Thymus (tissue), 11 donors: Measurements from ENCODE around the gene NUP210. TPM values are rescaled to one million over a fixed set of nuclear protein-coding genes. Genes with fewer than 3 reads are reported as not detected.
A peak's percentile ranks its signal among the peaks of the same experiment; 100 is the strongest.

Experiments
- DNase-seq, 9 donors: peaks; one replicate each; pipeline ENCODE4 v3.0.0-alpha.2; 2013; ENCODE audit warnings: low spot score in 9 of 9, low read depth in 6 of 9, missing footprints in 1 of 9
- H3K27ac ChIP-seq, 2 donors: one replicate each; pipeline ENCODE4 v1.5.1; 2013; ENCODE audit warnings: control low read depth in 1 of 2, low read depth in 1 of 2, low read length in 1 of 2, mild to moderate bottlenecking in 1 of 2, moderate library complexity in 1 of 2
- H3K27me3 ChIP-seq, 2 donors: one replicate each; pipeline ENCODE4 v1.5.1; 2013; ENCODE audit warnings: low read length in 1 of 2; ENCODE audit not compliant: control insufficient read depth in 2 of 2, insufficient read depth in 1 of 2
- H3K36me3 ChIP-seq, 2 donors: one replicate each; pipeline ENCODE4 v1.5.1; 2013; ENCODE audit warnings: low read length in 1 of 2, mild to moderate bottlenecking in 1 of 2, moderate library complexity in 1 of 2; ENCODE audit not compliant: control insufficient read depth in 2 of 2, insufficient read depth in 2 of 2
- H3K4me1 ChIP-seq, 2 donors: one replicate each; pipeline ENCODE4 v1.5.1; 2013; ENCODE audit warnings: low read length in 2 of 2; ENCODE audit not compliant: control insufficient read depth in 2 of 2, insufficient read depth in 2 of 2
- H3K4me3 ChIP-seq, 2 donors: one replicate each; pipeline ENCODE4 v1.5.1; 2013; ENCODE audit warnings: low read length in 2 of 2, control low read depth in 1 of 2, mild to moderate bottlenecking in 1 of 2
- H3K9me3 ChIP-seq, 2 donors: one replicate each; pipeline ENCODE4 v1.5.1; 2013; ENCODE audit warnings: low read length in 1 of 2, mild to moderate bottlenecking in 1 of 2; ENCODE audit not compliant: control insufficient read depth in 2 of 2, insufficient read depth in 1 of 2
- WGBS: extraction: QIAGEN DNeasy Blood & Tissue Kit; methylation state at CpG from one replicate; pipeline ENCODE4 v1.1.7; 2013; 5-methylcytosine and 5-hydroxymethylcytosine counted together
- polyA plus RNA-seq: library from polyadenylated mRNA; stranded (reverse); fragments of 200-250 nt; gene quantifications from one replicate; pipeline ENCODE4 v1.2.3, GENCODE V29; 2013
- total RNA-seq: library from RNA; stranded (reverse); fragments of 120-200 nt; gene quantifications from one replicate; pipeline ENCODE4 v1.2.4, GENCODE V29; 2013
- donor health status: healthy.

Gene NUP210
- total and polyA plus RNA-seq, 2 donors: 22.9 to 23.8 TPM

DNA sequence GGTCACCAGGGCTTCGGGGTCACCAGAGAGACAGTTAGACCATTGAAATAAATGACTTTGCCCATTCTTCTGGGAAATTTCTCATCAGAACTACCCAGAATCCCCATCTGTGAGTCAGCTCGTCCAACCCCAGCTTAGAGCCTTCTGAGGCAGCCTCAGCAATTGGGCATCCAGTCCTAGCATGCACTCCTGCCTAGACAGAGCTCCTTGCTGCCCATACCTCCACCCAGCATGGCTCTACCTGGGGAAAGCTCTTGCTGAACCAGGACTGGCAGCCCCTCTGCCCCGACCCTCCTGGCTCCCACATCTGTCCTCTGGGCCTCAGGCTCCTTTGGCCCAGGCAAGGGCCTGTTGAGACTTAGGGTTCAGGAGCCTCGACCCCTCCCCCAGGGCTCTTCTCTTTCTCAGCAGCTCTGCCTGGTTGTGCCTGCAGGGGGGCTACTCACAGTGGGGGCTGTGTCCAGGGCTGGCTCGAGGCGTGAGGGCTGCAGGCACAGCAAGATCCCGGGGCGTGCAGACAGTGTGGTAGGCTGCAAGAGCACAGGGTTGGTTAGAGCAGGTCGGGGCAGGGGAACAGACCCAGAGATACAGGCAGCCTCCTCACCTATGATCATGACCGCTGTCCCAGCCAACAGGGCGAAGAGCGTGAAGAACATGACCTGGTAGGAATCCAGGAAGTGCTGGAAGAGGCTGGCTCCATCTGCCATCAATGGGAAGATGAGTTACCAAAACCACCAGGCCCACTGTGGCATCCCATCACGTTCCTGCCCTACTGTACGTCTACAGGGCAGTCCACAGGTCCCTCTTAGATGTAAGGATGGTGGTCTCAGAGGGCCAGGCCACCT lies 101.3 kb downstream of the NUP210 start:
- 96% methylated on average over 14 of the region's 14 CpGs for WGBS
- no peaks in the 10 kb centered on the region for H3K9me3 ChIP-seq
- H3K4me1 ChIP-seq: no peaks in the 10 kb centered on the region
- no peak overlapping the region for H3K27ac ChIP-seq
- H3K27me3 ChIP-seq: no peaks in the 10 kb centered on the region
- peaks cover 93 to 94% of the 10 kb centered on the region in 2 donors for H3K36me3 ChIP-seq
- no peak for DNase-seq
- no peak overlapping the region for H3K4me3 ChIP-seq

DNA sequence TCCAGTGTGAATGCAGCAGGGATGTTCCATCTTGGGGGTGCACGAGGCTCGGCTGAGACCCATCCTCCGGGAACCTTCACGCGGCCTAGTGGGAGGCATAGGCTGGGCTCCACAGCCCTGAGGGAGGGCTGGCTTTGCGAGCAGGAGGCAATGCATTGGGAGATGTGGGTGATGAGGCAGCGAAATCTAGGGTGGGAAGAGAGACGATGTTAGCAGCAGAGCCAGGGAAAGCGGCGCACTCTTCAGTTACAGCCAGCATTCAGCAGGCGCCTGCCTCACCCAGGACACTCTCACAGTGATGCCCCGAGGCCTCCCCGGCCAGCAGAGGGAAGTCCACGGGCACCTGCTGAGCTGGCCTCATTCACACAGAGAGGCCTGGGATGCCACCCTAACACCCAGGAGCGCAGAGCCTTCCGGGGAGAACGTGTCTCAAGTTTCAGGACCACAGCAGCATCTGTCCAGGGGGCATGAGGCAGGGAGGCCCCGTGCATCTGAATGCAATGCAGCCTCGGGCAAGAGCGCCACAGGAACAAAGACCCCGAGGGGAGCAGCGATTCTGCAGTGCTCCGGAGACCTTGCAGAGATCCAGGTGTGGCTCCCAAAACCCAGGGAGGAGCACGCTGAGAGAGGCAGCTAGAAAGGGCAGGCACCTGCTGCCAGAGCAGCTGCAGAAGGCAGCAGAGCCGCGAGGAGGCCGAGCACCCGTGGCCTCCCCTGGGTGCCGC lies 102.4 kb downstream of the NUP210 start:
- Histone ChIP-seq H3K9me3 (no peaks in the 10 kb centered on the region), H3K4me1 (no peaks in the 10 kb centered on the region), H3K4me3 (no peak overlapping the region), H3K36me3 (peaks cover 88% of the 10 kb centered on the region in 2 donors), H3K27me3 (no peaks in the 10 kb centered on the region), H3K27ac (no peak overlapping the region)
- no peak for DNase-seq
- 96% methylated on average over 29 of the region's 29 CpGs for WGBS

DNA sequence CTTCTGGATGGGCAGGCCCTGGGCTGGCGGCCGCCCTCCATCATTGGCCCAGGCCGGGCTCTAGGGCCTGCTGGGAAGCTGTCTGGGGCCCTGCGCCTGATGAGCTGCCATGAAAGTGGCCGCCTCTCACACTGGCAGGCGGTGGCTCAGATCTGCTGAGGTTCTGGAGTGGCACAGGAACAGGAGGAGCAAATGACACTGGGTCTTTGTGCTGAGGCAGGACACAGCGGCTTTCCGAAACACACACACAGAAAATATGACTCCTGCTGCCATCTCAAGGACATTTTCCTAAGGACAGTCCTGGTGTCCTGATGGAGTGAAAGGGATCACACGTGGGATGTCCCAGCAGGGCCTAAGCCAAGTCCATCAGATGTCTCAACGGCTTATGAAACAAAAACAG lies 103.5 kb downstream of the NUP210 start:
- H3K9me3 ChIP-seq: no peaks in the 10 kb centered on the region
- H3K4me3 ChIP-seq: no peak overlapping the region
- H3K36me3 ChIP-seq: peaks cover 76 to 77% of the 10 kb centered on the region in 2 donors
- H3K4me1 ChIP-seq: no peaks in the 10 kb centered on the region
- WGBS: 93% methylated on average over 10 of the region's 10 CpGs
- H3K27ac ChIP-seq: no peak overlapping the region
- H3K27me3 ChIP-seq: no peaks in the 10 kb centered on the region
- no peak for DNase-seq

DNA sequence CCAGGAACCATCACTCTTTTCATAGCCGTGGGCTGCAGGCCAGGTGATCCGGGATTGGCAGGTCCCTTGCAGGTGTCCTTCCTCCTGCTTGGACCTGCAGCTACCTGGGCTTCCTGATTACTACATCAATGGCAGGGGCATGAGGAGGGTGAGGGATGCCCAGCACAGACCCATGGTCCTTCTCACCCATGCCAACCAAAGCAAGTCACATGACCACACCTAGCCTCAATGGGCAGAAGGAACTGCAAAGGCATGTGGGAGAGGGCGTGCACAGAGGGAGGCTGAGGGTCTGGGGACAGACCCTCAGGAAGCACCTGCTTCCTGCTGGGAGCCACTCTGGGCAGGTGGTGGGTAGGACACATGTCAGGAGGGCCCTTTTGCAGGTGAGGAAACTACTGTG lies 105.2 kb downstream of the NUP210 start:
- H3K4me3 ChIP-seq: no peak overlapping the region
- H3K36me3 ChIP-seq: peaks cover 63 to 64% of the 10 kb centered on the region in 2 donors
- H3K9me3 ChIP-seq: no peaks in the 10 kb centered on the region
- H3K27ac ChIP-seq: no peak overlapping the region
- H3K27me3 ChIP-seq: no peaks in the 10 kb centered on the region
- 89% methylated on average over 3 of the region's 3 CpGs for WGBS
- H3K4me1 ChIP-seq: no peaks in the 10 kb centered on the region
- DNase-seq: no peak

- Histone ChIP-seq H3K36me3 (peaks cover 59% of the 10 kb centered on the region in 2 donors), H3K27ac (peak overlapping the region in 1 of 2 donors; percentile 8), H3K4me3 (no peak overlapping the region), H3K4me1 (no peaks in the 10 kb centered on the region), H3K27me3 (no peaks in the 10 kb centered on the region), H3K9me3 (no peaks in the 10 kb centered on the region)
- no peak for DNase-seq
- 97% methylated on average over 10 of the region's 10 CpGs for WGBS
Observed at GRCh38 chr3:13313813-13314212, 106.3 kb downstream of the NUP210 start.

DNA sequence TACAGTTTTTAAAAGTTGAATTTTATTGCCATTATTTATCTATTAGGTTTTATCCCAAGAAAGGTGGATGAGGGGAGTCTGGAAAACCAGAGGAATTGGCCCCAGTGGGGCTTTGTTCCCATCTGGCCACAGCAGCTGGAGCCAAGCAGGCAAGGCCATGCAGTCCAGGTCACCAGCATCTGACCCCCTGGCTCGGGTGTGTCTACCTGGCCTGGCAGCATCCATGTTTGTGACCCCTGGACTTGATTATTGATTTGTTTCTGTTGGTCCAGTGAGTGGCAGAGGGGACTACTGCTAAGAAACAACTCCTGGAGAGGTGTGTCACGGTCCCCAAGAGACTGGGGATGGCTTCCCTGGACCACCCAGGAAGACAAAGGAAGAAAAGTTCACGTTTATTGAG lies 111.1 kb downstream of the NUP210 start:
- H3K27me3 ChIP-seq: no peaks in the 10 kb centered on the region
- H3K4me3 ChIP-seq: no peak overlapping the region
- H3K27ac ChIP-seq: no peak overlapping the region
- no peaks in the 10 kb centered on the region for H3K9me3 ChIP-seq
- peaks cover 12 to 13% of the 10 kb centered on the region in 2 donors for H3K36me3 ChIP-seq
- H3K4me1 ChIP-seq: no peaks in the 10 kb centered on the region
- 91% methylated on average over 3 of the region's 3 CpGs for WGBS
- no peak for DNase-seq

- peaks cover 6 to 8% of the 10 kb centered on the region in 2 donors for H3K36me3 ChIP-seq
- H3K9me3 ChIP-seq: no peaks in the 10 kb centered on the region
- H3K4me1 ChIP-seq: no peaks in the 10 kb centered on the region
- DNase-seq: peak in 4 of 9 donors; percentile 13 to 52 (median 32)
- H3K27ac ChIP-seq: no peak overlapping the region
- WGBS: 43% methylated on average over 6 of the region's 6 CpGs
- H3K4me3 ChIP-seq: no peak overlapping the region
- H3K27me3 ChIP-seq: no peaks in the 10 kb centered on the region
Observed at GRCh38 chr3:13308380-13308801, 111.7 kb downstream of the NUP210 start.

DNA sequence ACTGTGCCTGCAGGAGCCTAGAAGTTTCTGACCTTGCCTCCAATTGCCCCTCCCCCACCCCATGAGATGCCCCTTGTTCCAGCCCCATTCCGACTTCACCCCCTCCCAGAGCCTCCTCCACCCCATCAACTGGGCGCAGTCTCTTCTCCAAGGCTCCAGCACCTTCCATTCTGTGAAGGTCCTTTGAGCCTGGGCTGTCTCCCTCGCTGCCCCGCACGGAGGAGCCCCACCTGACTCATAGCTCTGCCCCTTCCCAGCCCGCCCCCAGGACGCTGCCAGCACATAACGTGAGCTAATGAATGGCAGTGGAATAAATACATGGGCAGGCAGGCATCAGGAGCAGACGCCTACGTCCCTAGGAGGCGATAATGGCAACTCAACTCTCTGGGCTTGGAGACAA lies 113.1 kb downstream of the NUP210 start:
- WGBS: 97% methylated on average over 11 of the region's 11 CpGs
- no peaks in the 10 kb centered on the region for H3K27me3 ChIP-seq
- no peaks in the 10 kb centered on the region for H3K4me1 ChIP-seq
- no peak overlapping the region for H3K4me3 ChIP-seq
- H3K9me3 ChIP-seq: no peaks in the 10 kb centered on the region
- H3K36me3 ChIP-seq: peaks cover 6% of the 10 kb centered on the region in 2 donors
- H3K27ac ChIP-seq: no peak overlapping the region
- DNase-seq: no peak

GRCh38 chr3:13305623-13306022 lies 114.5 kb downstream of the NUP210 start:
- H3K9me3 ChIP-seq: no peaks in the 10 kb centered on the region
- H3K4me1 ChIP-seq: no peaks in the 10 kb centered on the region
- peaks cover 6% of the 10 kb centered on the region in 2 donors for H3K36me3 ChIP-seq
- H3K27me3 ChIP-seq: no peaks in the 10 kb centered on the region
- no peak overlapping the region for H3K4me3 ChIP-seq
- WGBS: 97% methylated on average over 4 of the region's 4 CpGs
- no peak overlapping the region for H3K27ac ChIP-seq
- no peak for DNase-seq
